H54 (cell line): ENCODE data around the gene SLC17A7.

Experiments
- DNase-seq: peaks from one replicate; pipeline ENCODE4 v3.0.0; 2011; ENCODE audit warnings: low spot score, mixed read lengths; ENCODE audit not compliant: insufficient read length
- FAIRE-seq: peaks from 3 replicates; lab custom pipeline; 2011; peaks lifted over from hg19 to GRCh38; lab: Jason Lieb, UNC
- POLR2A ChIP-seq: IDR thresholded peaks from 2 replicates; pipeline ENCODE4 v1.6.1; 2011; ENCODE audit warnings: low read depth, mild to moderate bottlenecking, low read length

SLC17A7 gene

DNA sequence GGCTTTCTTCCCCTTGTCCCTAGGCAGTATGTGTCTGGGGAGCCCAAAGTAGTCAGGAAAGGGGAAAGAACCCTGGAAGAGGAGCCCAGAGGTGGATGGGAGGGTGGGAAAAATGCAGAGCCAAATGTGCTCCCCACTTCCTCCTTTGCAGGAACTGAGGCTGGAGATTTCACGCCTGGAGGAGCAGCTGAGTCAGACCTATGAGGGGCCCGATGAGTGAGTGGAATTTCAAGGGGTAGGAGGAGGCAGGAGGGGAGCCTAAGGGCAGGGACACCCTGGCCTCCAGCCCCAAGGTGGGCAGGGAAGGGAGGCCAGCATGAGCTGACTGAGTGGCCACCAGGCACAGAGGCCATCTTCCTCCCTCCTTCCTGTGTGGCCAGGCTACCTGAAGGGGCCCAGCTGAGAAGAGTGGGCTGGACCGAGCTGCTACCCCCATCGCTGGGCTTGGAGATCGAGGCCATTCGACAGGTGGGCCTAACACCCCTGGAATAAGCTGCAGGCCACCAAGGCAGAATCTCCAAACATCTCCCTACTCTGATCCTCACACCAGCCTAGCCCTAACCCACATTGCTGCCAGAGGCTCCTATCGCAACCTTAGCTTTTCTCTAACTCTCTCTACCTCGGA lies 32.4 kb downstream of the SLC17A7 start:
- no peak for TF ChIP-seq POLR2A
- FAIRE-seq (no peak), DNase-seq (no peak)

DNA sequence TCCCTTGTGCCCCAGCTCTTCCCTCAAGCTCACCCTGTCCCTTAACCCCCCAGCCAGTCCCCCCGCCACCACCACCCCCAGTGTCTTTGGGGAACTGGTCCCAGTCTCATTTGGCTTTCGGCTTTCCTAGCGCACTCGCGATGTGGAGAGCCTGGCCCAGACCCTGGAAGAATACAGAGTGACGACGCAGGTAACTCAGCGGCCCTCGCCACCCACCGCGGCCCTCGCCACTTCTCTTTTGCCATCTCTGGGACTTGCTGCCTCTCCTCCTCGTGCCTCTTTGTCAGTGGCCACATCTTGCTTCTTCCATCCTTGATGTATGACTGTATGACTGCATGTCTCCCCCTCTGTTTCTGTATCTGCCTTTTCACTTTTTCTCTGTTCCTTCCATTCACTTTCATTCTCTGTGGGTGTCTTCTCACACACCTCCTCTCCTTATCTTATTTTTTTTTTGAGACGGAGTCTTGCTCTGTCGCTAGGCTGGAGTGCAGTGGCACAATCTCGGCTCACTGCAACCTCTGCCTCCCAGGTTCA lies 33.8 kb downstream of the SLC17A7 start:
- DNase-seq (no peak), FAIRE-seq (no peak)
- no peak for TF ChIP-seq POLR2A

DNA sequence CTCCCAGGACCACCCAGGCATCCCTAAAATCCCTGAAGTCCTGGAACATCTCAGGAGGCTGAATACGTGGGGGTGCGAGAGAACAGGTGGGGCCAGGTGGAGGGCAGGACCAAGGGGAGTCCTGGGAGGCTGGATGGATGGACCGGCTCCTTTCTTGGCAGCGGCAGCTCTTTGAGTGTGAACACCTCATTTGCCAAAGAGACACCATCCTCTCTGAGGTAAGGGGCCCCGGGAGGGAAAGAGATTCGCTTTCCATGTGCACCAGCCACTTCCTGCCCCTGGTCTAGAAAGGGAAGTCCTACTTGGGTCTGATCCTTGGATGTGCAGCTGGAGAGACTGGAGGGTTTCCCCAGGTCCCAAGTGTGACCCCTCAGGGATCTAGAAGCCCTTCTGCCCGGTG lies 34.2 kb downstream of the SLC17A7 start:
- FAIRE-seq (no peak), DNase-seq (no peak)
- no peak for TF ChIP-seq POLR2A

- DNase-seq (no peak), FAIRE-seq (no peak)
- TF ChIP-seq POLR2A, result no peak
Observed at GRCh38 chr19:49403404-49404187, 37.7 kb downstream of the SLC17A7 start.

DNA sequence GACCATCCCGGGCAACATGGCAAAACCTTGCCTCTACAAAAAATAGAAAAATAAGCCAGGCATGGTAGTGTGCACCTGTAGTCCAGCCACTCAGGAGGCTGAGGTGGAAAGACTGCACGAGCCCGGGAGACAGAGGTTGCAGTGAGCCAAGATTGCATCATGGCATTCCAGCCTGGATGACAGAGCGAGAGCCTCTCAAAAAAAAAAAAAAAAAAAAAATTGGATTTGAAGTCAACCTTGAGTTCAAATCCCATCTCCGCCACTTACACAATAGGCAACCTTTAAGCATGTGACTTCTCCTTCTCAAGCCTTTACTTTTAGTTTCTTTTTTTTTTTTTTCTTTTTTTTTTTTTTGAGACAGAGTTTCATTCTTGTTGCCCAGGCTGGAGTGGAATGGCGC lies 41.3 kb downstream of the SLC17A7 start:
- TF ChIP-seq POLR2A, result no peak
- no peak for DNase-seq
- FAIRE-seq, result no peak

DNA sequence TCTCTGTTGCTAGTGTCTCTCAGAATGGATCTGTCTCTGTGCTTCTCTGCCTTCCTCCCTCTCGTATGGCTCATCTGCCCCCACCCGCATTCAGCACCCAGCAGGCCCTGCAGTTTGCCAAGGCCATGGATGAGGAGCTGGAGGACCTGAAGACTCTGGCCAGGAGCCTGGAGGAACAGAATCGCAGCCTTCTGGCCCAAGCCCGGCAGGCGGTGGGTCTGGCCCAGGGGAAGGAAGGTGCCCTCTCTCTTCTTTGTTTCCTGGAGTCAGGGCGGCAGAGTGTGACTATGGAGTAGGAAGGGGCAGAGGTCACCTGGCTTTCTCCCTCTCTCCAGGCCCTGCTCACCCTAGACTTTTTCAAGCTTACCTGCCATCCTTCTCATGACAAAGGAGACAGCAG lies 42.4 kb downstream of the SLC17A7 start:
- TF ChIP-seq POLR2A, result no peak
- FAIRE-seq (no peak), DNase-seq (no peak)

DNA sequence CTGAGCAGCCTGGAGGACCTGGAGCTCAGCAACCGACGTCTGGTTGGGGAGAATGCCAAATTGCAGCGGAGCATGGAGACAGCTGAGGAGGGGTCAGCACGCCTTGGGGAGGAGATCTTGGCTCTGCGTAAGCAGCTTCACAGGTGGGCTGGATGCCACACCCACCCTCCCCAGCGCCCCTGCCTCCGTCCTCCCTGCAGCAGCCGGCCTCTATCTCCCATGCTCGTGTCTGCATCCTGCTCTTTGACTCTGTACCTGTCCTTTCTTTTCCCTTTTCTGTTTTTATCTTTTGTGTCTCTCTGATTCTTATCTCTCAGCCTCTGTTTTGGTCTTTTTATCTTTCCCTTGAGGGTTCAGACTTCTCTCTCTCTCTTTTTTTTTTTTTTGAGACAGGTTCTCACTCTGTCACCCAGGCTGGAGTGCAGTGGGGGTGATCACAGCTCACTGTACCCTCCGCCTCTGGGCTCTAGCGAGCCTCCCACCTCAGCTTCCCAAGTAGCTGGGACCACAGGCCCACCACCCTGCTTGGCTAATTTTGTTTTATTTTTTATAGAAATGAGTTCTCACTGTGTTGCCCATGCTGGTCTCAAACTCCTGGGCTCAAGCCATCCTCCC lies 43.2 kb downstream of the SLC17A7 start:
- DNase-seq, result no peak
- TF ChIP-seq POLR2A, result no peak
- FAIRE-seq, result no peak

GRCh38 chr19:49396738-49397505 lies 44.4 kb downstream of the SLC17A7 start:
- DNase-seq, result no peak
- no peak for TF ChIP-seq POLR2A
- FAIRE-seq, result no peak

GRCh38 chr19:49395581-49396407 lies 45.5 kb downstream of the SLC17A7 start:
- no peak for DNase-seq

DNA sequence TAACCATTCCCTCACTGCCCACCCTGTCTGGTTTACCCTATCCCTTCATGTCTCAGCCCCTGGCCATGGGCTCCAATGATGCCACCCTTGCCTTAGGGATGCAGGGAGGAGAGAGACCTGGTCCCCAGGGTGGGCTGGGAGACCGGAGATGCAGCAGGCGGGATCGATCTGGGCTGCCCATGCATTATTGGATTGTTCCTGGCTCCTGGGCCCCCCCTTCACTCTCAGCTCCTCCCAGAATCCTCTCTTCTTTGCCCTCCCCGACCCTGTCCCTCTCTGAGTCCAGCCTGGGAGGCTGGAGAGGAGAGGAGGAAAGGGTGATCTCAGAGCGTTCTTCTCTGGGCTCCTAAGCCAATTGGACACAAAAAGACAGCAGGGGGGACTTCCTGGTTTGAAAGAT lies 47.4 kb downstream of the SLC17A7 start:
- no peak for FAIRE-seq
- DNase-seq, result no peak
- TF ChIP-seq POLR2A, result no peak

More at GRCh38 chr19:49395581-49396407, 45.5 kb downstream of the SLC17A7 start:
- no peak for TF ChIP-seq POLR2A
- no peak for FAIRE-seq

DNA sequence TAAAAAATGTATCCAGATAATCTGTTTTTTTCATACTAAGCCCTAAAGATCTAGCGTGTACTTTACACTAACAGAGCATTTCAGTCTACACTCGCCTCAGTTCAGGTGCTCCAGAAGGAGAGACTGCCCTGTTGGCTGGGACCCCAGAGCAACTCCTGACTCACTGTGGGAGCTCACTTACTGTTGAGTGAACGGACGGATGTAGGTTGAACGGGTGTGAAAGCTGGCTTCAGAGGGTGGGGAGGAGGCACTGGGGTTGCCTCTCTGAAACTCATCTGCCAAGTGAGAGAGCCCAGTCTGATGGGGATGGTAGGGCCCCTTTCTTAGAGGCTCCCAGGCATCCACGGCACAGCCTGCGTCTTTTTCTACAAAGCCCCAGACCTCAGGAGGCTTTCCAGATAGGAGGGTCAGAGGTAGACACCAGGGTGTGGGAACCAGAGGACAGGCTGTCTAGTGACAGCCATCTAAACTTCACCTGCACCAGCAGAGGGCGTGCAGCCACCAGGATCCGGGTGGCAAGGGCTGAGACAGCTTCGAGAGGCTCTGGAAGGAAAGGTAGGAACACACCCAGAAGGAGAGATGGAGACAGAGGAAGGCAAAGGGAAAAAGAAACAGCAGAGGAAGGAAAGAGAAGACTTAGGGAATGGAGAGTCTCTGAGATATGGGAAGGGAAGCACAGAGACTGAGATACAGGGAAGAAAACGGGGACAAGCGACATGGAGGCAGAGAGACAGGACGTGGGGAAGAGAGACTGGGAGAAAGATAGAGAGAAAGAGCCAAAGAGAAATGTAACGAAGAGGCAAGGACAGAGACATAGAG lies 49.5 kb downstream of the SLC17A7 start:
- DNase-seq (peak; percentile 90), FAIRE-seq (peak; percentile 77)
- no peak for TF ChIP-seq POLR2A

GRCh38 chr19:49390929-49391359 lies 50.4 kb downstream of the SLC17A7 start:
- FAIRE-seq (no peak), DNase-seq (no peak)
- TF ChIP-seq POLR2A, result no peak
